IMR-90 (cell line): Measurements from ENCODE around the gene PRPH2. TPM values are rescaled to one million over a fixed set of nuclear protein-coding genes. Genes with fewer than 3 reads are reported as not detected.

Experiments
- ATAC-seq: fragments of 200-7000 bp; cut with Tn5 transposase; 2 replicates; pipeline ENCODE4 v1.9.1; 2020; ENCODE audit warnings: low read depth, mild to moderate bottlenecking, moderate library complexity
- BruUV-seq: library from RNA; stranded (reverse); fragments of 400-500 nt; replicated peaks from 2 replicates; lab custom pipeline; 2021; lab: Mats Ljungman, UMichigan
- CTCF ChIA-PET: fragments of 300-600 bp; formaldehyde crosslinking; extraction: SDS; loops from one replicate; lab custom pipeline; 2021; ENCODE audit warnings: antibody characterized with exemption; lab: Yijun Ruan, JAX
- POLR2A ChIA-PET: fragments of 300-600 bp; sonication (Branson Sonifier 250); formaldehyde crosslinking; loops from one replicate; lab custom pipeline; 2022; ENCODE audit warnings: antibody characterized with exemption; ENCODE audit not compliant: unreplicated experiment; lab: Charles Lee
- DNase-seq: peaks from one replicate; pipeline ENCODE4 v3.0.0; 2013
- H2AFZ ChIP-seq: replicated peaks from 2 replicates; pipeline ENCODE3; 2013; ENCODE audit warnings: low read length, mild to moderate bottlenecking; ENCODE audit not compliant: poor library complexity
- H2AK5ac ChIP-seq: 2 replicates; pipeline ENCODE4 v1.6.1; 2013; ENCODE audit warnings: low read depth, low read length, inconsistent platforms
- H2AK9ac ChIP-seq: replicated peaks from 2 replicates; pipeline ENCODE3; 2013; ENCODE audit warnings: mild to moderate bottlenecking, low read depth, low read length, moderate library complexity; ENCODE audit not compliant: poor library complexity
- H2BK120ac ChIP-seq: 2 replicates; pipeline ENCODE4 v1.6.1; 2013; ENCODE audit warnings: low read depth, low read length, inconsistent platforms
- H2BK15ac ChIP-seq: 3 replicates; pipeline ENCODE4 v1.6.1; 2013; ENCODE audit warnings: low read depth, low read length, inconsistent platforms
- H2BK20ac ChIP-seq: 2 replicates; pipeline ENCODE4 v1.6.1; 2013; ENCODE audit warnings: low read depth, mild to moderate bottlenecking, inconsistent platforms, low read length, moderate library complexity
- H2BK5ac ChIP-seq: 2 replicates; pipeline ENCODE4 v1.6.1; 2013; ENCODE audit warnings: mild to moderate bottlenecking, low read depth, low read length, inconsistent platforms; ENCODE audit not compliant: poor library complexity, severe bottlenecking
- H3K14ac ChIP-seq: replicated peaks from 2 replicates; pipeline ENCODE4 v1.6.1; 2013; ENCODE audit warnings: low read depth, low read length, inconsistent platforms
- H3K18ac ChIP-seq: 2 replicates; pipeline ENCODE4 v1.6.1; 2013; ENCODE audit warnings: low read depth, low read length, control low read depth
- H3K23ac ChIP-seq: 2 replicates; pipeline ENCODE4 v1.6.1; 2013; ENCODE audit warnings: low read depth, low read length, inconsistent platforms
- H3K27ac ChIP-seq: 2 replicates; pipeline ENCODE4 v1.5.1; 2013; ENCODE audit warnings: mild to moderate bottlenecking, control low read depth, low read length; ENCODE audit not compliant: insufficient read depth
- H3K27me3 ChIP-seq: 2 replicates; pipeline ENCODE4 v1.6.1; 2013; ENCODE audit warnings: low read length; ENCODE audit not compliant: control insufficient read depth, insufficient read depth
- H3K36me3 ChIP-seq: 2 replicates; pipeline ENCODE4 v1.6.1; 2013; ENCODE audit warnings: low read length, mixed read lengths; ENCODE audit not compliant: control insufficient read depth, insufficient read depth
- H3K4ac ChIP-seq: 2 replicates; pipeline ENCODE4 v1.6.1; 2013; ENCODE audit warnings: low read depth, low read length, inconsistent platforms
- H3K4me1 ChIP-seq: 2 replicates; pipeline ENCODE4 v1.6.1; 2013; ENCODE audit warnings: low read length, mixed read lengths; ENCODE audit not compliant: control insufficient read depth, insufficient read depth
- H3K4me2 ChIP-seq: 2 replicates; pipeline ENCODE4 v1.6.1; 2013; ENCODE audit warnings: low read depth, mild to moderate bottlenecking, control low read depth, low read length, moderate library complexity
- H3K4me3 ChIP-seq: 2 replicates; pipeline ENCODE4 v1.5.1; 2013; ENCODE audit warnings: low read depth, mild to moderate bottlenecking, control low read depth, low read length, moderate library complexity; ENCODE audit not compliant: insufficient read depth
- H3K56ac ChIP-seq: 2 replicates; pipeline ENCODE4 v1.6.1; 2013; ENCODE audit warnings: low read length, inconsistent platforms; ENCODE audit not compliant: insufficient read depth; ENCODE audit errors: extremely low read depth
- H3K79me1 ChIP-seq, 2 experiments: 2 replicates each; pipeline ENCODE4 v1.6.1; 2013; ENCODE audit warnings: low read length in 2 of 2, inconsistent platforms in 1 of 2, low read depth in 1 of 2
- H3K9ac ChIP-seq: 2 replicates; pipeline ENCODE4 v1.6.1; 2013; ENCODE audit warnings: low read depth, low read length, control low read depth
- H3K9me1 ChIP-seq: 2 replicates; pipeline ENCODE4 v1.6.1; 2013; ENCODE audit warnings: low read length, inconsistent platforms; ENCODE audit not compliant: insufficient read depth
- H3K9me3 ChIP-seq: 2 replicates; pipeline ENCODE4 v1.6.1; 2013; ENCODE audit warnings: low read length; ENCODE audit not compliant: control insufficient read depth, insufficient read depth
- H4K20me1 ChIP-seq: 2 replicates; pipeline ENCODE4 v1.6.1; 2013; ENCODE audit warnings: low read length, inconsistent platforms; ENCODE audit not compliant: insufficient read depth
- H4K5ac ChIP-seq: 2 replicates; pipeline ENCODE4 v1.6.1; 2013; ENCODE audit warnings: mild to moderate bottlenecking, low read depth, low read length, control low read depth
- H4K8ac ChIP-seq, 2 experiments: 2 replicates each; pipeline ENCODE4 v1.6.1; 2013; ENCODE audit warnings: low read depth in 2 of 2, low read length in 2 of 2, control low read depth in 1 of 2, inconsistent platforms in 1 of 2
- H4K91ac ChIP-seq: 2 replicates; pipeline ENCODE4 v1.6.1; 2013; ENCODE audit warnings: low read depth, low read length, inconsistent platforms; ENCODE audit not compliant: insufficient read depth
- CEBPB ChIP-seq: IDR thresholded peaks from 2 replicates; pipeline ENCODE4 v1.6.1; 2012; ENCODE audit warnings: low read depth, low read length, improper control_type of control experiment
- CHD1 ChIP-seq: IDR thresholded peaks from 2 replicates; pipeline ENCODE4 v1.6.1; 2012; ENCODE audit warnings: low read depth, low read length, improper control_type of control experiment
- CTCF ChIP-seq: conservative IDR thresholded peaks from 2 replicates; pipeline ENCODE4 v1.5.1; 2012; ENCODE audit warnings: mild to moderate bottlenecking, low read depth, low read length, improper control_type of control experiment
- ELK1 ChIP-seq: fragments of 150-350 bp; IDR thresholded peaks from 2 replicates; pipeline ENCODE4 v1.6.1; 2016; ENCODE audit warnings: low read depth, mild to moderate bottlenecking, low read length, moderate library complexity, borderline replicate concordance
- FOS ChIP-seq: fragments of 150-350 bp; IDR thresholded peaks from 2 replicates; pipeline ENCODE4 v1.6.1; 2016; ENCODE audit warnings: low read depth, low read length
- MAZ ChIP-seq: IDR thresholded peaks from 2 replicates; pipeline ENCODE4 v1.6.1; 2012; ENCODE audit warnings: low read depth, mild to moderate bottlenecking, low read length, improper control_type of control experiment, moderate library complexity, borderline replicate concordance
- MXI1 ChIP-seq: IDR thresholded peaks from 2 replicates; pipeline ENCODE4 v1.6.1; 2012; ENCODE audit warnings: low read depth, mild to moderate bottlenecking, low read length, moderate library complexity, borderline replicate concordance
- NFE2L2 ChIP-seq: fragments of 150-350 bp; IDR thresholded peaks from 2 replicates; pipeline ENCODE4 v1.6.1; 2016; ENCODE audit warnings: low read depth, mild to moderate bottlenecking, low read length
- POLR2A ChIP-seq: IDR thresholded peaks from 2 replicates; pipeline ENCODE4 v1.6.1; 2012; ENCODE audit warnings: mild to moderate bottlenecking, low read depth, low read length
- RAD21 ChIP-seq: IDR thresholded peaks from 2 replicates; pipeline ENCODE4 v1.6.1; 2012; ENCODE audit warnings: low read length, improper control_type of control experiment
- RCOR1 ChIP-seq: IDR thresholded peaks from 2 replicates; pipeline ENCODE4 v1.6.1; 2012; ENCODE audit warnings: mild to moderate bottlenecking, low read length, improper control_type of control experiment; ENCODE audit not compliant: insufficient replicate concordance
- RFX5 ChIP-seq: IDR thresholded peaks from 2 replicates; pipeline ENCODE4 v1.8.0; 2012; ENCODE audit warnings: low read depth, mild to moderate bottlenecking, low read length, moderate library complexity
- SMC3 ChIP-seq: fragments of 150-350 bp; IDR thresholded peaks from 2 replicates; pipeline ENCODE4 v1.6.1; 2016; ENCODE audit warnings: low read depth, mild to moderate bottlenecking, antibody characterized with exemption, low read length, moderate library complexity
- USF2 ChIP-seq: fragments of 150-350 bp; IDR thresholded peaks from 2 replicates; pipeline ENCODE4 v1.6.1; 2017; ENCODE audit warnings: mild to moderate bottlenecking, antibody characterized with exemption, low read length, low read depth
- WGBS, 2 experiments: methylation state at CpG; one replicate each; pipeline versions ENCODE4 v1.1.5 to v1.1.7; 2013; ENCODE audit warnings: missing lambda C conversion rate in 2 of 2; ENCODE audit not compliant: insufficient read length in 1 of 2; ENCODE audit errors: extremely low coverage in 2 of 2; 5-methylcytosine and 5-hydroxymethylcytosine counted together
- dilution Hi-C: fragments of 300-500 bp; cut with HindIII; formaldehyde crosslinking; loops from one replicate; pipeline ENCODE4 v1.14.3; 2018; ENCODE audit warnings: low sequenced_read_pairs; ENCODE audit not compliant: unreplicated experiment
- in situ Hi-C: fragments of 300-500 bp; cut with MboI; formaldehyde crosslinking; loops from 3 replicates; pipeline ENCODE4 v1.14.3; 2019; ENCODE audit warnings: low sequenced_read_pairs, inconsistent platforms, mixed read lengths
- intact Hi-C: fragments of 100-400 bp; cut with micrococcal nuclease; formaldehyde crosslinking; loops from 2 replicates; pipeline ENCODE4 v1.10.0; 2022
- polyA plus RNA-seq, 3 experiments: library from polyadenylated mRNA; depleted of rRNA; stranded (reverse); fragments of >200 nt; gene quantifications; 2 replicates each; pipeline ENCODE4 v1.2.3, GENCODE V29; 2012; ENCODE audit warnings: low replicate concordance in 1 of 3
- total RNA-seq: library from RNA; depleted of rRNA; stranded (reverse); fragments of >200 nt; gene quantifications from 2 replicates; pipeline ENCODE4 v1.2.3, GENCODE V29; 2012

The PRPH2 gene
- total and polyA plus RNA-seq, 2 of the 4 experiments (the other 2 are of a cell fraction): 1.0 to 1.1 TPM

- Histone ChIP-seq H2BK20ac (no peak overlapping the region), H3K36me3 (peaks cover 33% of the 10 kb centered on the region), H4K5ac (no peak overlapping the region), H3K14ac (no peak overlapping the region), H4K91ac (no peak overlapping the region), H3K9ac (no peak overlapping the region), H3K18ac (no peak overlapping the region), H2AK9ac (no peak overlapping the region), H2BK120ac (no peak overlapping the region), H4K8ac (no peak overlapping the region), H2BK5ac (no peak overlapping the region), H3K9me3 (no peaks in the 10 kb centered on the region), H2BK15ac (no peak overlapping the region), H2AK5ac (no peak overlapping the region), H3K79me1 (no peaks in the 10 kb centered on the region), H3K27me3 (no peaks in the 10 kb centered on the region), H2AFZ (no peak overlapping the region), H3K9me1 (no peaks in the 10 kb centered on the region), H3K23ac (no peak overlapping the region), H3K4me3 (no peak overlapping the region), H3K4ac (no peak overlapping the region), H3K27ac (no peak overlapping the region), H3K4me1 (no peaks in the 10 kb centered on the region), H3K56ac (no peak overlapping the region), H4K20me1 (no peaks in the 10 kb centered on the region), H3K4me2 (no peak overlapping the region)
- in situ Hi-C loops (loop anchor here (5.0 to 25.0 kb wide), 2 partner anchors 216 to 901 kb away; partner anchors contain the start of gene RPL7L1), intact Hi-C loops (loop anchor here (1.0 kb wide), 3 partner anchors 65 to 238 kb away; no protein-coding TSS in a partner anchor), dilution Hi-C loops (loop anchor here (25.0 kb wide), 1 partner anchor 201 kb away; no protein-coding TSS in a partner anchor)
- ChIA-PET CTCF (interaction anchor here (0.5 to 1.0 kb wide), 7 partner anchors 8 to 229 kb away, joined by 3 to 6 read pairs (median 4); a partner anchor contains a TSS), POLR2A (no interaction called here)
- BruUV-seq: no TSS peak
- no peak for TF ChIP-seq ELK1
- no peak for TF ChIP-seq CEBPB
- TF ChIP-seq RCOR1: no peak
- TF ChIP-seq MAZ: no peak
- TF ChIP-seq SMC3: peak; percentile 90
- TF ChIP-seq RFX5: no peak
- 0 out of 2 replicates have a peak, but pooled peaks have one; percentile 29 for TF ChIP-seq POLR2A
- TF ChIP-seq CTCF: peak; percentile 87
- TF ChIP-seq NFE2L2: no peak
- TF ChIP-seq FOS: no peak
- TF ChIP-seq CHD1: no peak
- no peak for TF ChIP-seq USF2
- TF ChIP-seq RAD21: peak; percentile 88
- no peak for TF ChIP-seq MXI1
- peak; percentile 62 for DNase-seq
- WGBS, 2 experiments: no CpG with 5 or more reads among the region's 5 CpGs
- peak; percentile 94 for ATAC-seq
Measured at GRCh38 chr6:42661540-42662153, 60.8 kb downstream of the PRPH2 start.
